Pancreas (tissue), 10 donors: Measurements from ENCODE around the gene CCDC144A. TPM values are rescaled to one million over a fixed set of nuclear protein-coding genes. Genes with fewer than 3 reads are reported as not detected.
"Not testable (repeated sequence)": the region's sequence is repeated elsewhere in the genome, so short reads cannot be mapped to it uniquely, and the experiment has no call there.

Experiments
- ATAC-seq, 4 donors: fragments of 200-7000 bp; cut with Tn5 transposase; one replicate each; pipeline versions ENCODE4 v1.8.0 to v1.9.1; 2020; ENCODE audit warnings: mild to moderate bottlenecking in 4 of 4, moderate library complexity in 4 of 4
- DNase-seq, 6 donors: peaks; one replicate each; pipeline ENCODE4 v3.0.0-alpha.2; 2020
- FAIRE-seq: peaks from 2 replicates; lab custom pipeline; 2012; peaks lifted over from hg19 to GRCh38; lab: Jason Lieb, UNC
- H3K27ac ChIP-seq, 4 donors: fragments of 200-600 bp; sonication (generic); 1 replicate in 3 of 4; 2 replicates in 1 of 4; pipeline versions ENCODE4 v1.5.0 to v1.8.0; 2020
- H3K27me3 ChIP-seq, 4 donors: fragments of 200-600 bp; one replicate each; pipeline ENCODE4 v1.8.0; 2021
- H3K36me3 ChIP-seq, 3 donors: fragments of 200-600 bp; sonication (generic) in 1 of 3; one replicate each; pipeline versions ENCODE4 v1.5.0 to v1.8.0; 2020 to 2021
- H3K4me1 ChIP-seq, 3 donors: fragments of 200-600 bp; one replicate each; pipeline ENCODE4 v1.8.0; 2021
- H3K4me3 ChIP-seq, 4 donors: fragments of 200-600 bp; sonication (generic) in 2 of 4; one replicate each; pipeline versions ENCODE4 v1.5.0 to v1.8.0; 2020 to 2021
- H3K9me3 ChIP-seq, 4 donors: fragments of 200-600 bp; one replicate each; pipeline ENCODE4 v1.8.0; 2021
- WGBS, 2 donors: extraction: QIAGEN DNeasy Blood & Tissue Kit; methylation state at CpG; one replicate each; pipeline ENCODE4 v1.1.7; 2013; 5-methylcytosine and 5-hydroxymethylcytosine counted together
- intact Hi-C, 3 donors: fragments of 100-400 bp; cut with DNase I; formaldehyde crosslinking; loops; one replicate each; pipeline versions ENCODE4 v1.11.1 to v1.14.2; 2022
- polyA plus RNA-seq, 2 donors: library from polyadenylated mRNA; stranded (reverse); fragments of 200-250 nt; gene quantifications; one replicate each; pipeline ENCODE4 v1.2.3, GENCODE V29; 2013
- total RNA-seq, 6 donors: library from RNA; stranded (reverse); fragmentation: NEBNext Ultra II Directional in 4 of 6; extraction: Animal tissue kit (Norgen Biotek cat#: 25700) in 4 of 6; gene quantifications; one replicate each; pipeline versions ENCODE4 v1.2.1 to v1.2.4, GENCODE V29; 2021 to 2023
- TF ChIP-seq, protein P1 (sequence below), 4 donors: fragments of 200-600 bp; sonication (generic) in 3 of 4; IDR thresholded peaks; one replicate each; pipeline versions ENCODE4 v1.5.0 to v1.8.0; 2021; ENCODE audit warnings: antibody characterized with exemption in 4 of 4
- donor health status: healthy with polysubstance abuse.
- donor health status: DM: no; HTN: no; CAD: no; lungs with moderate emphysema.
- donor health status: DM: no; HTN: no; CAD: no.
- donor health status: control.
- donor health status: control.
- donor health status: Bipolar disorder and iron deficiency.
- donor health status: DM: yes; HTN: yes; CAD: no.
- donor health status: DM: no; HTN: no; CAD: no.
- donor health status: DM: no; HTN: no; CAD: no.
- donor health status: DM: yes; HTN: yes; CAD: no.

The CCDC144A gene
- total and polyA plus RNA-seq, 8 donors = 0.28 to 10.3 (median 2.4) TPM

DNA sequence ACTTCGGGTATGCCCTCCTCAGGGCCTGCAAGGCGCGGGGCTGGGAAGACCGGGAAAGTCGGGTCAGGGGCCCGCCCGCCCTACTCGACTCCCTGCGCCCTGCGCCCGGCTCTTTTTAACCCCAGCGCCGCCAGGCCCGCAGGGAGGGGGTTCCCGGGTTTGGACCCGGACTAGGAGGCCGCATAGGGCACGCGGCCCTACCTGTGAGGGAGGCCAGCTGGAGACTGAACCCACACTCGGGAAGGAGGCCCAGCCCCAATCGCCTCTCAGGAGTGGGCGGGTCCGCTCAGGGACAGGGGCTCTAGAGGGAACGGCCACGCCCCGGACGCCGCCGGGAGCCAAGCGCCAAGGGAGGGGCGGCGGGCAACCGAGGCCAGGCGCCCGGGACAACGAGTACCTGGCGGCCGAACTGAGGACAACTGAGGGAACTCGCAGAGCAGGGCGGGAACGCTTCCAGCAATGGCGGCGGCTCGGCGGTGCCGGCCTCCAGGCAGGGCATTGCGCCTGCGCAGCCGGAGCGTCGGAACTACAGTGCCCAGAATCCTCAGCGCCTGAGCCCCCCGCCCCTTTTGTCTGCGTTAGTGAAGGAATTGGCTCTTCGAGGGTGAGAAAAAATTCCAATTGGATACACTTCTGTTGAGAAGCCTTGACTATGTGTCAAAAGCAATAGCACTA is 36.5 kb upstream of the CCDC144A start, which contains the start of gene ZNF624:
ZNF624 (minus strand) TSS at position 484 of the 675 bp plus-strand sequence.
- peaks cover 0 to 7% (median 4%) of the 10 kb centered on the region in 3 donors for H3K4me1 ChIP-seq
- H3K27me3 ChIP-seq = no peaks in the 10 kb centered on the region
- intact Hi-C loops = no loop called here
- DNase-seq = peak; percentile 97 to 99 (median 98)
- TF ChIP-seq, protein P1, sequence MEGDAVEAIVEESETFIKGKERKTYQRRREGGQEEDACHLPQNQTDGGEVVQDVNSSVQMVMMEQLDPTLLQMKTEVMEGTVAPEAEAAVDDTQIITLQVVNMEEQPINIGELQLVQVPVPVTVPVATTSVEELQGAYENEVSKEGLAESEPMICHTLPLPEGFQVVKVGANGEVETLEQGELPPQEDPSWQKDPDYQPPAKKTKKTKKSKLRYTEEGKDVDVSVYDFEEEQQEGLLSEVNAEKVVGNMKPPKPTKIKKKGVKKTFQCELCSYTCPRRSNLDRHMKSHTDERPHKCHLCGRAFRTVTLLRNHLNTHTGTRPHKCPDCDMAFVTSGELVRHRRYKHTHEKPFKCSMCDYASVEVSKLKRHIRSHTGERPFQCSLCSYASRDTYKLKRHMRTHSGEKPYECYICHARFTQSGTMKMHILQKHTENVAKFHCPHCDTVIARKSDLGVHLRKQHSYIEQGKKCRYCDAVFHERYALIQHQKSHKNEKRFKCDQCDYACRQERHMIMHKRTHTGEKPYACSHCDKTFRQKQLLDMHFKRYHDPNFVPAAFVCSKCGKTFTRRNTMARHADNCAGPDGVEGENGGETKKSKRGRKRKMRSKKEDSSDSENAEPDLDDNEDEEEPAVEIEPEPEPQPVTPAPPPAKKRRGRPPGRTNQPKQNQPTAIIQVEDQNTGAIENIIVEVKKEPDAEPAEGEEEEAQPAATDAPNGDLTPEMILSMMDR (IDR thresholded peaks at IDR 0.05) = no peak
- peak within 1 kb of the TSS; percentile 86 to 92 (median 87) for H3K27ac ChIP-seq
- no peak for FAIRE-seq
- ATAC-seq = peak; percentile 96 to 98 (median 96)
- no peaks in the 10 kb centered on the region for H3K9me3 ChIP-seq
- H3K4me3 ChIP-seq = peak within 1 kb of the TSS; percentile 35 to 63 (median 48)
- 0% methylated on average over 52 to 55 of the region's 55 CpGs for whole genome bisulfite sequencing, 2 donors
- H3K36me3 ChIP-seq = no peaks in the 10 kb centered on the region

DNA sequence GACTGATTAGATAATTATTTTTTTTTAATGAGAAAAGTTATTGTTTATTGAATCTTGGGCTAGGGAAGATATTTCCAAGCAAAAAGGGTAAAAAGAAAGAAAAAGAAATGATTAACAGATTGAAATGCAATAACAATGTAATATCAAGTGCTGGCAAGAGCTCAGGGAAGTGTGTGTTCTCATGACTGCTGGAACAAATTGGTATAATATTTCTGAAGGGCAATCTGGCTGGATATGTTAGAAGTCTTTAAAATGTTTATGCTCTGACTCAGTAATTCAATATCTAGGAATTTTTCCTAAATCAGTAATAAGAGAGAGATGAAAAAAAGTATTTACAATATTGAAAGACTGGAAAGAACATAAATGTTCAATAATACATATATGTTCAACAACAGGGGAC is 28.8 kb upstream of the CCDC144A start:
- FAIRE-seq = peak; percentile 93

DNA sequence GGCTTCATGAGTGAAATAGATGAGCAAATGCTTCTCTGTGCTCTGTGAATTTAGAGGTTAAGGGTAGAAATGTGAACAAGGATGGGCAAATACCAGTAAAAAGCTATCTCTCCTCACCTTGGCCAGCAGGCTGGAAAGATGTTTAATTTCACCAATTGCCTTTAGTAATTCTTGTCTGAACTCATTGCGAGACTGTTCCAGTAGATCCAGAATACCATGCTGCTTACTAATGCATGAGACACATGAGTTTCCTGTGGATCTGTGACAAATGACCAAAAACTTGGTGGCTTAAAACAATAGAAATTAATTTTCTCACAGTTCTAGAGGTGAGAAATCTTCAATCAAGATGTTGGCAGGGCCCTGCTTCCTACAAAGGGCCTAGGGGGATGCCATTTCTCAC is 27.1 kb upstream of the CCDC144A start:
- Histone ChIP-seq H3K27ac (no peak overlapping the region), H3K36me3 (no peaks in the 10 kb centered on the region), H3K4me3 (no peak overlapping the region), H3K4me1 (no peaks in the 10 kb centered on the region), H3K9me3 (no peaks in the 10 kb centered on the region), H3K27me3 (peaks cover 0 to 4% (median under 1%) of the 10 kb centered on the region in 4 donors)
- FAIRE-seq (no peak), ATAC-seq (no peak), DNase-seq (no peak)
- TF ChIP-seq, protein P1 (IDR thresholded peaks at IDR 0.05) = no peak
- intact Hi-C loops = no loop called here
- WGBS, 2 donors = 92 to 96% methylated on average over 1 of the region's 1 CpG

More for the DNA sequence above, 28.8 kb upstream of the CCDC144A start:
- TF ChIP-seq, protein P1 (IDR thresholded peaks at IDR 0.05) = no peak
- ATAC-seq (no peak), DNase-seq (no peak)
- H3K9me3 ChIP-seq = no peaks in the 10 kb centered on the region
- no peaks in the 10 kb centered on the region for H3K4me1 ChIP-seq
- H3K27me3 ChIP-seq = no peaks in the 10 kb centered on the region
- no peak overlapping the region for H3K27ac ChIP-seq
- intact Hi-C loops = no loop called here
- H3K36me3 ChIP-seq = no peaks in the 10 kb centered on the region
- no peak overlapping the region for H3K4me3 ChIP-seq

DNA sequence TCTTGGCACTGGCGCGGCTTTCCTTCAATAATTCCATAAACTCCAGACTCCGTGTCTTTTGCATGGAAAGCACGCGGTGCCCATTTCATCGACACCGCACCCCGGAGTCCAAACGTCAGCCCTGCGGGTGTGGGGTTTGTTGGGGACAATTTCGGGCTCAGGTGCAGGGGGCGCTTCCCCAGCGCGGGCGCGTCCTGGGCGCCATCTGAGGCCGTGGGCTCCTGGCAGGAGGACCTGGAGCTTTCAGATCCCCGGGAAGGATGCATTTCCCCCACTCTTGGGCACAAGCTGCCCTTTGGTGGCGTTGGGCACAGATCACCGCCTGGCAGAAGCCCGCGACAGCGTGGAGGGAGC is 23.5 kb upstream of the CCDC144A start:
- H3K4me1 ChIP-seq, ATAC-seq, H3K27ac ChIP-seq, H3K36me3 ChIP-seq, FAIRE-seq, intact Hi-C loops, H3K9me3 ChIP-seq, DNase-seq: not testable (repeated sequence)
- H3K4me3 ChIP-seq = peak overlapping the region in 2 of 4 donors; percentile 18 to 40
- peaks cover 0 to 31% (median 8%) of the 10 kb centered on the region in 4 donors for H3K27me3 ChIP-seq
- WGBS, 2 donors = 53 to 57% methylated on average over 24 of the region's 24 CpGs

DNA sequence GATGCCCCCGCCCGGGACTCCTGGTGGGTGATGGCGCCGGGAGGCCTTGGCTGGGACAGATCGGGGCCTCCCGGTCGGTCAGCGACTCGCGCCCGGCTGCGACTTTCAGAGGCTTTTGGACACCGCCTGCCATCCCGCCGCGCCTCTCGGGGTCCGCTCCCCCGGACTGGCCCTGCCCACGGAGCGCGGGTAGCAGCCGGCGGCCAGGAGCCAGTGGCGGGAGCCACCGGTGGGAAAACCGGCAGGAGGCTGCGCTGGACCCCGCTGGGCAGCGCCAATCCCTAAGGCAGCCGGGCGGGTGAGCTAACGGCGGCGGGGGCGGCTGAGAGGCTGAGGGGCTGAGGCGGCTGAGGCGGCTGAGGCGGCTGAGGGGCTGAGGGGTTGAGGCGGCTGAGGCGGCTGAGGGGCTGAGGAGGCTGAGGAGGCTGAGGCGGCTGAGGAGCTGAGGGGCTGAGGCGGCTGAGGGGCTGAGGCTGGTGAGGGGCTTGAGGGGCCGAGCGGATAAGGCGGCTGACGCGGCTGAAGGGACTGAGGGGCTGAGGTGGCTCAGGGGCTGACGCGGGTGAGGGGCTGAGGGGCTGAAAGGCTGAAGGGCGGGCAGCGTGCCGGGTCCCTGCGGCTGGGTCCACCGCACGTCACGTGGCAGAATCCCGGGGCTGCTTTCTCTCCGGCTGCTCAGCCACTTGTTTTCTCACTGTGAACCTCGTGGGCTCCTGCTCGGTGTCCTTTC is 23.0 kb upstream of the CCDC144A start:
- ATAC-seq (peak; percentile 58 to 88 (median 69)), DNase-seq (peak in 2 of 6 donors; percentile 66 to 67)
- FAIRE-seq, H3K27ac ChIP-seq, H3K9me3 ChIP-seq, H3K36me3 ChIP-seq, H3K4me1 ChIP-seq, intact Hi-C loops: not testable (repeated sequence)
- Histone ChIP-seq H3K27me3 (peaks cover 0 to 35% (median 8%) of the 10 kb centered on the region in 4 donors), H3K4me3 (peak overlapping the region in 2 of 4 donors; percentile 18 to 40)
- 2% methylated on average over 47 to 61 of the region's 61 CpGs for WGBS, 2 donors
